GM12878 (cell line): ENCODE measurements around the gene GNPTAB. TPM values are rescaled to one million over a fixed set of nuclear protein-coding genes. Genes with fewer than 3 reads are reported as not detected.

ENCODE experiments used
- CHD4 ChIP-seq: fragments of 200-600 bp; sonication (generic); IDR thresholded peaks from 2 replicates; pipeline ENCODE4 v1.6.1; 2016; ENCODE audit warnings: mild to moderate bottlenecking
- HSF1 ChIP-seq: fragments of 150-350 bp; IDR thresholded peaks from 2 replicates; pipeline ENCODE4 v1.6.1; 2014; ENCODE audit warnings: mild to moderate bottlenecking, low read depth, low read length
- IRF4 ChIP-seq: IDR thresholded peaks from 2 replicates; pipeline ENCODE4 v1.6.1; 2011; ENCODE audit warnings: low read depth, low read length
- TBL1XR1 ChIP-seq: IDR thresholded peaks from 2 replicates; pipeline ENCODE4 v1.6.1; 2012; ENCODE audit warnings: low read depth, low read length, improper control_type of control experiment
- polyA plus RNA-seq, 11 experiments: library from polyadenylated mRNA; depleted of rRNA in 4 of 11; unstranded in 6 of 11; stranded (reverse) in 5 of 11; fragments of >200 nt; fragmentation: Nextera tagmentation in 4 of 11; fragmentation: Illumina TruSeq in 1 of 11; extraction: Ambion mirVana in 4 of 11; extraction: Trizol in 1 of 11; gene quantifications; 1 replicate in 1 of 11; 2 replicates in 10 of 11; pipeline versions ENCODE4 v1.2.1 to v1.2.3, GENCODE V29; 2011 to 2016; ENCODE audit warnings: inconsistent platforms in 2 of 11, missing spikeins in 2 of 11, low read depth in 1 of 11
- total RNA-seq, 4 experiments: library from RNA; depleted of rRNA in 3 of 4; stranded (reverse); fragments of >200 nt in 3 of 4; fragmentation: Illumina TruSeq in 1 of 4; extraction: Trizol in 1 of 4; gene quantifications; 2 replicates each; pipeline versions ENCODE4 v1.2.1 to v1.2.3, GENCODE V29; 2013 to 2021
- TF ChIP-seq, protein P1 (sequence below): fragments of 450-650 bp; IDR thresholded peaks from 2 replicates; pipeline ENCODE4 v1.6.1; 2017; ENCODE audit warnings: mild to moderate bottlenecking, low read depth, inconsistent platforms; ENCODE audit not compliant: poor library complexity, severe bottlenecking
- TF ChIP-seq, protein P2 (sequence below): fragments of 450-650 bp; formaldehyde crosslinking; IDR thresholded peaks from 2 replicates; pipeline ENCODE4 v1.4.0; 2022; ENCODE audit warnings: mild to moderate bottlenecking, moderate library complexity

The GNPTAB gene
- total and polyA plus RNA-seq, 10 of the 15 experiments (the other 5 are each of a cell fraction or from before 2014, with no cell fraction given), result 9.8 to 38.9 (median 35.3) TPM

DNA sequence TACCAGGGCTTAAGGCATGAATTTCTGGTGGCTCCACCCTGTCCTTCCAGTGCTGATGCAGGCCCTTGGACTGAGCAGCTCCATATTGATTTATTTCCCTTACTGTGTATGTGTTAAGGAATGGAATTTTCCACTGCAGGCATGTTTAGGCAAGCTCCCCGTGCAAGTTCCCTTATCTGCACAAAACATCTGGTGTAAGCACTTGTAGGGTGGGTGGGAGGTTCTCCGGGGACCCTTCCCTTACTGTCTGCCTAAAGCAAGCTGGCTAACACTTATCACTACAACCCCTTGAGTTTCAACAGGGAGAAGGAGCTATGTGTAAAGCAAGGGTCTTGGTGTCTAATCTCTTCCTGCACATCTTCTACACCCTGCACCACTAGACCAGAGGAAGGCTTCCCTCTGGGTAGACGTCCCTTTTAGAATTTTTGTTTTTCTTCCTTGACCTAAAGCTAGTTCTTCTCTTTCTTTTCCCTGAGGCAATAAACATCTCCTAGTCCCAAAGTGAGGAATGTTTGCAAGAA lies 24.7 kb upstream of the GNPTAB start (continued):
- TF ChIP-seq, protein P1, sequence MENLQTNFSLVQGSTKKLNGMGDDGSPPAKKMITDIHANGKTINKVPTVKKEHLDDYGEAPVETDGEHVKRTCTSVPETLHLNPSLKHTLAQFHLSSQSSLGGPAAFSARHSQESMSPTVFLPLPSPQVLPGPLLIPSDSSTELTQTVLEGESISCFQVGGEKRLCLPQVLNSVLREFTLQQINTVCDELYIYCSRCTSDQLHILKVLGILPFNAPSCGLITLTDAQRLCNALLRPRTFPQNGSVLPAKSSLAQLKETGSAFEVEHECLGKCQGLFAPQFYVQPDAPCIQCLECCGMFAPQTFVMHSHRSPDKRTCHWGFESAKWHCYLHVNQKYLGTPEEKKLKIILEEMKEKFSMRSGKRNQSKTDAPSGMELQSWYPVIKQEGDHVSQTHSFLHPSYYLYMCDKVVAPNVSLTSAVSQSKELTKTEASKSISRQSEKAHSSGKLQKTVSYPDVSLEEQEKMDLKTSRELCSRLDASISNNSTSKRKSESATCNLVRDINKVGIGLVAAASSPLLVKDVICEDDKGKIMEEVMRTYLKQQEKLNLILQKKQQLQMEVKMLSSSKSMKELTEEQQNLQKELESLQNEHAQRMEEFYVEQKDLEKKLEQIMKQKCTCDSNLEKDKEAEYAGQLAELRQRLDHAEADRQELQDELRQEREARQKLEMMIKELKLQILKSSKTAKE, result no peak
- TF ChIP-seq TBL1XR1 (no peak), CHD4 (no peak), HSF1 (no peak), IRF4 (no peak)
- TF ChIP-seq, protein P2, sequence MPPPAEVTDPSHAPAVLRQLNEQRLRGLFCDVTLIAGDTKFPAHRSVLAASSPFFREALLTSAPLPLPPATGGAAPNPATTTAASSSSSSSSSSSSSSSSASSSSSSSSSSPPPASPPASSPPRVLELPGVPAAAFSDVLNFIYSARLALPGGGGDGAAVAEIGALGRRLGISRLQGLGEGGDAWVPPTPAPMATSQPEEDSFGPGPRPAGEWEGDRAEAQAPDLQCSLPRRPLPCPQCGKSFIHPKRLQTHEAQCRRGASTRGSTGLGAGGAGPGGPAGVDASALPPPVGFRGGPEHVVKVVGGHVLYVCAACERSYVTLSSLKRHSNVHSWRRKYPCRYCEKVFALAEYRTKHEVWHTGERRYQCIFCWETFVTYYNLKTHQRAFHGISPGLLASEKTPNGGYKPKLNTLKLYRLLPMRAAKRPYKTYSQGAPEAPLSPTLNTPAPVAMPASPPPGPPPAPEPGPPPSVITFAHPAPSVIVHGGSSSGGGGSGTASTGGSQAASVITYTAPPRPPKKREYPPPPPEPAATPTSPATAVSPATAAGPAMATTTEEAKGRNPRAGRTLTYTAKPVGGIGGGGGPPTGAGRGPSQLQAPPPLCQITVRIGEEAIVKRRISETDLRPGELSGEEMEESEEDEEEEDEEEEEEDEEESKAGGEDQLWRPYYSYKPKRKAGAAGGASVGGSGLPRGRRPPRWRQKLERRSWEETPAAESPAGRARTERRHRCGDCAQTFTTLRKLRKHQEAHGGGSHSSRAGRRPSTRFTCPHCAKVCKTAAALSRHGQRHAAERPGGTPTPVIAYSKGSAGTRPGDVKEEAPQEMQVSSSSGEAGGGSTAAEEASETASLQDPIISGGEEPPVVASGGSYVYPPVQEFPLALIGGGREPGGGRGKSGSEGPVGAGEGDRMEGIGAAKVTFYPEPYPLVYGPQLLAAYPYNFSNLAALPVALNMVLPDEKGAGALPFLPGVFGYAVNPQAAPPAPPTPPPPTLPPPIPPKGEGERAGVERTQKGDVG, result no peak
